ENCODE data around the gene UBAC1.

Gene UBAC1

DNA sequence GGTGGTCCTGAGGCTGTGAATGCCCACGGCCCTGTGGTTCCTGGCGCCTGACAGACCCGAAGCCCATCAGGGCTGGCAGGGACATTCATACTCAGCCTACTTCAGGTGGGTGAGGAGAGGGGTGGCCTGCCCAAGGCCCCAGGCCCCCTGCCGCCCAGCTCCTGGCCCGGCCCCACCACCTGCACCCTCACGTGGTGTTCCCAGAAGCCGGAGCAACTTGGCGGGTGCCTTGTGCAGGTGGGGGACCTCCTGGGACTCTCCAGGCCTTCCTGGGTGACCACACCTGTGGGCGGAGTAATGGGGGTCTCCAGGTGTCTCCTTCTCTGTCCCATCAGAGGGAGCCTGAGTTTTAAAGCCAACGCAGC lies 36.8 kb upstream of the UBAC1 start:
- TF ChIP-seq POLR2A (IDR thresholded peaks at IDR 0.05; ENCODE audit: extremely low read depth, insufficient read length) (no peak), MYC (IDR thresholded peaks at IDR 0.05; ENCODE audit: low read depth, low read length) (no peak)
- TF ChIP-seq, protein P1, sequence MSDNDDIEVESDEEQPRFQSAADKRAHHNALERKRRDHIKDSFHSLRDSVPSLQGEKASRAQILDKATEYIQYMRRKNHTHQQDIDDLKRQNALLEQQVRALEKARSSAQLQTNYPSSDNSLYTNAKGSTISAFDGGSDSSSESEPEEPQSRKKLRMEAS (IDR thresholded peaks at IDR 0.05; ENCODE audit: low read depth, low read length): no peak
- TF ChIP-seq, protein P2, sequence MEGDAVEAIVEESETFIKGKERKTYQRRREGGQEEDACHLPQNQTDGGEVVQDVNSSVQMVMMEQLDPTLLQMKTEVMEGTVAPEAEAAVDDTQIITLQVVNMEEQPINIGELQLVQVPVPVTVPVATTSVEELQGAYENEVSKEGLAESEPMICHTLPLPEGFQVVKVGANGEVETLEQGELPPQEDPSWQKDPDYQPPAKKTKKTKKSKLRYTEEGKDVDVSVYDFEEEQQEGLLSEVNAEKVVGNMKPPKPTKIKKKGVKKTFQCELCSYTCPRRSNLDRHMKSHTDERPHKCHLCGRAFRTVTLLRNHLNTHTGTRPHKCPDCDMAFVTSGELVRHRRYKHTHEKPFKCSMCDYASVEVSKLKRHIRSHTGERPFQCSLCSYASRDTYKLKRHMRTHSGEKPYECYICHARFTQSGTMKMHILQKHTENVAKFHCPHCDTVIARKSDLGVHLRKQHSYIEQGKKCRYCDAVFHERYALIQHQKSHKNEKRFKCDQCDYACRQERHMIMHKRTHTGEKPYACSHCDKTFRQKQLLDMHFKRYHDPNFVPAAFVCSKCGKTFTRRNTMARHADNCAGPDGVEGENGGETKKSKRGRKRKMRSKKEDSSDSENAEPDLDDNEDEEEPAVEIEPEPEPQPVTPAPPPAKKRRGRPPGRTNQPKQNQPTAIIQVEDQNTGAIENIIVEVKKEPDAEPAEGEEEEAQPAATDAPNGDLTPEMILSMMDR (IDR thresholded peaks at IDR 0.05; ENCODE audit: low read depth, low read length): no peak
- H3K4me3 ChIP-seq (ENCODE audit: low read depth, low read length): no peak overlapping the region

DNA sequence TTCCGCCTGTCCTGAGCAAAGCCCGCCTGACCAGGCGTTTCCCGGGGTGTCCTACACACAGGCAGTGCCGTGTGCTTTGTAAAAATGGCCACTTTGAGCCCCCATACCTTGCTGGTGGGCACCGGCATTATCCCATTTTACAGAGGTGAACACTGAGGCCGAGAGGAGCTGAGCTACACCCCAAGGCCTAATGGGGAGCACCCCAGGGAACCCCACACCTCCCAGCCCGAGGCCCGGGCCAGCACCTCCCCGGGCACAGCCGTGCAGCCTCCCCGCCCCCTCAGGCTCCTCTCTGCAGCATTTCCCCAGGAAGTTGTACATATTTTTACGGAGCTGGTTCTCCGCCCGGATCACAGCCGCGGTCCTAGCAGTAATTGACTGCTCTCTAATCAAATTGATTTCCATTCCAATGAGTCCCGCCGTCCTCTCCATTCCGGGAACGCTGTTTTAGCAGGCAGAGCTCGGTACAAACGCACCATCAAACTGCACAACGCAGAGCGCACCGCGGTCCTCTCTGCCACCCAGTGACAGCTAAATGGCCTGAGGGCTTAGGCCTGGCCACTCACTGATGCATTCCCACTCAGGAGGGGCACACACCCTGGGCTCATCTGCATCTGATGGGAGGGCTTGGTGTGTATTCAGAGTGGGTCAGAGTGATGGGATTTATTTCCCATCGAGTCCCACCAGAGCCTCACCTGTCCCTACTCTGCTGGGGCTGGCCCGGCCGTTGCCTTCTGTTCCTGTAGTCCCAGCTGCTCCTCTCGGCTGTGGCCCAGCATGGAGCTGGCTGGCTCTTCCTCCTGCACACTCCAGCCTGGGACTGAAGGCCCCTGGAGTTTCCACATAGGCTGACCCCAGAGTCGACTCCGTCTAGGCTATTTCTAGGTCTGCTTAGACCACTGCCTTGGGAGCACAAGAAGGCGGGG lies 36.2 kb upstream of the UBAC1 start:
- no peak for DNase-seq (ENCODE audit: low read depth)
- TF ChIP-seq MYC (IDR thresholded peaks at IDR 0.05; ENCODE audit: low read depth, low read length) (no peak), POLR2A (IDR thresholded peaks at IDR 0.05; ENCODE audit: extremely low read depth, insufficient read length) (no peak)
- TF ChIP-seq, protein P1 (IDR thresholded peaks at IDR 0.05; ENCODE audit: low read depth, low read length): no peak
- TF ChIP-seq, protein P2 (IDR thresholded peaks at IDR 0.05; ENCODE audit: low read depth, low read length): no peak
- H3K4me3 ChIP-seq (ENCODE audit: low read depth, low read length): no peak overlapping the region

More for the DNA sequence above, 36.8 kb upstream of the UBAC1 start:
- no peak for DNase-seq (ENCODE audit: low read depth)

DNA sequence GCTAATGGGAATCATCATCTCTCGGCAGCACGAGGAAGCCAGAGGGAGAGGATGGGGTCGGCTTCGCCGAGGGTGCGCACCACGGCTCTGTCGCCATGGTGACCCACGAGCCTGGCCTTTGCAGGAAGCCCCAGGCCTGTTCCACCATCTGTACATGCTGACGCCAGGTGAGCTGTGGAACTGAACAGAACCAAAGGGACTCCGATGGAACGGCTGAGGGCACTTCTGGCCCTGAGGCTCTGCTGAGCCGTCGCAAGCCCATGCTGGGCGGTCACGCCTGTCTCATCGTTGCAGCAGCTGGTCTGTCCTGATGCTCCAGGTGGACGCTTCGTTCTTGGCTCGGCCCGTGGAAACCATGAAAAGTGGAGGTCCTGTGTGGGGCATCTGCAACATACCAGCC lies 34.6 kb upstream of the UBAC1 start:
- no peak for TF ChIP-seq MYC (IDR thresholded peaks at IDR 0.05; ENCODE audit: low read depth, low read length)
- TF ChIP-seq, protein P1 (IDR thresholded peaks at IDR 0.05; ENCODE audit: low read depth, low read length): no peak
- no peak for TF ChIP-seq POLR2A (IDR thresholded peaks at IDR 0.05; ENCODE audit: extremely low read depth, insufficient read length)
- TF ChIP-seq, protein P2 (IDR thresholded peaks at IDR 0.05; ENCODE audit: low read depth, low read length): no peak

DNA sequence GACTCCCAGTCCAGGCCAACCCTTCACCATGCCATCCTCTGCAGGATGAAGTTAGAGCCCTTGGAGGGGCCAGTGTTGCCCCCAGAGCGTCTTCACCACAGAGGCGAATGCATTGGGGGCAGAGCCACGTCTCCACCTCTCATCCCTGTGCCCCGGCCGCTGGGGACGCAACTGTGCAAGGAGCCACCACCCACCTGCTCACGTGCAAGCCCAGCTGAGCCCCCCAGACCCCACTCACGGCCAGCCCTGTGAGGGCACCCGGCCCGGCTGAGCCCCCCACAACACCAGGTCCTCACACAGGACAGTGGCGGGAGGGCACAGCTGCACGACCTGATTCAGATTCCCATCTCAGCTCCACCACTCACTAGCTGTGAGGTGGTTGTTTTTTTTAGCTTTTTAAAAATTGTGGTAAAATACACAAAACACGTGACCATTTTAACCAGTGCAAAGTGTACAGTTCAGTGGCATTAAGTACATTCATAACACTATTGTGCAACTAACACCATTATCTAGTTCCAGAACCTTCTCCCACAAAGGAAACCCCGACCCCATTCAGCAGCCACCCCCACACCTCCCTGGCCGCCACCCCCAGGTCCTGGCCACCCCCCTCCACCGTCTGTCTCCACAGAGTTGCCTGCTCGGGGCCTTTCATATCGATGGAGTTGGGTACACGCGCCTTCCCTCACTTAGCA lies 33.5 kb upstream of the UBAC1 start:
- peak; percentile 70 for DNase-seq (ENCODE audit: low read depth)
- TF ChIP-seq, protein P1 (IDR thresholded peaks at IDR 0.05; ENCODE audit: low read depth, low read length): peak; percentile 86
- TF ChIP-seq POLR2A (IDR thresholded peaks at IDR 0.05; ENCODE audit: extremely low read depth, insufficient read length): no peak
- TF ChIP-seq, protein P2 (IDR thresholded peaks at IDR 0.05; ENCODE audit: low read depth, low read length): no peak
- peak; percentile 70 for TF ChIP-seq MYC (IDR thresholded peaks at IDR 0.05; ENCODE audit: low read depth, low read length)
- H3K4me3 ChIP-seq (ENCODE audit: low read depth, low read length): no peak overlapping the region

More for the DNA sequence above, 34.6 kb upstream of the UBAC1 start:
- DNase-seq (ENCODE audit: low read depth): no peak
- no peak overlapping the region for H3K4me3 ChIP-seq (ENCODE audit: low read depth, low read length)

DNA sequence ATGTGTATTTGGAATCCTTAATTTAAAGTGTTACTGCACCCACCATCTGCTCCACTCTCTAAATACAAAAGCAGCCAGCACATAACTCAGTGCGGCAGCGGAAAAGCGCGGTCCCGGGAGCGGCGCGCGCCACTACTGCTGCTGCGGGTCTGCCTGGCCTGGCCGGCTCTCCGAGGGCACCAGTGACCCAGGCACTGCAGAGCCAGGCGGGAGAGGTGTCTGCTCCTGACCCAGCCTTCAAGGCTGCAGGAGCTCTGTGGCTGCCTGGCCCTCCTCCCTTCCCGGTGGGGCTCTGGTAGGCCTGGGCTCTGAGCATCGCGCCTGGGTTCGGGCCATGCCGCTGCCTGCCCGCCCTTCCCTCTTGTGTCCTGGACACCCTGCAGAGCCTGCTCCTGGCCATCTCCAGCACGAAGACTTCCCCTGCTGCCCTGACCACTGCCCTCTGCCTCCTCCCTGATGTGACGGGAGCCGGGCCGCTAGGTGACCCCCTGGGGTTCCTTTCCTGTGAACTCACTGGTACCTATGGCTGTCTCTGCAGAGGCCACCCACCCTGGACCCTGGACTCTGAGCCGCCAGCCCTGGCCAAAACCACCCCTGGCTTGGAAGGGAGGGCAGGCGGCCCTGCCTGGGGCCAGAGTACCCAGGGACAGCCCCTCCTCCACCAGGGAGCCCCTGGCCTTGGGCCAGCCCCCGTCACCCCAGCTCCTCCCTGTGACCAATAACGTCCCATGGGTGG lies 32.8 kb upstream of the UBAC1 start:
- H3K4me3 ChIP-seq (ENCODE audit: low read depth, low read length): no peak overlapping the region
- TF ChIP-seq, protein P2 (IDR thresholded peaks at IDR 0.05; ENCODE audit: low read depth, low read length): no peak
- TF ChIP-seq MYC (IDR thresholded peaks at IDR 0.05; ENCODE audit: low read depth, low read length): no peak
- no peak for TF ChIP-seq POLR2A (IDR thresholded peaks at IDR 0.05; ENCODE audit: extremely low read depth, insufficient read length)
- TF ChIP-seq, protein P1 (IDR thresholded peaks at IDR 0.05; ENCODE audit: low read depth, low read length): no peak

More for the DNA sequence above, 32.8 kb upstream of the UBAC1 start:
- DNase-seq (ENCODE audit: low read depth): no peak
